ENCODE data around the gene LHB. TPM values are rescaled to one million over a fixed set of nuclear protein-coding genes. Genes with fewer than 3 reads are reported as not detected.
A peak's percentile ranks its signal among the peaks of the same experiment; 100 is the strongest.

Gene LHB
- total and polyA plus RNA-seq, 7 donors: 0.32 TPM; not detected in 6

DNA sequence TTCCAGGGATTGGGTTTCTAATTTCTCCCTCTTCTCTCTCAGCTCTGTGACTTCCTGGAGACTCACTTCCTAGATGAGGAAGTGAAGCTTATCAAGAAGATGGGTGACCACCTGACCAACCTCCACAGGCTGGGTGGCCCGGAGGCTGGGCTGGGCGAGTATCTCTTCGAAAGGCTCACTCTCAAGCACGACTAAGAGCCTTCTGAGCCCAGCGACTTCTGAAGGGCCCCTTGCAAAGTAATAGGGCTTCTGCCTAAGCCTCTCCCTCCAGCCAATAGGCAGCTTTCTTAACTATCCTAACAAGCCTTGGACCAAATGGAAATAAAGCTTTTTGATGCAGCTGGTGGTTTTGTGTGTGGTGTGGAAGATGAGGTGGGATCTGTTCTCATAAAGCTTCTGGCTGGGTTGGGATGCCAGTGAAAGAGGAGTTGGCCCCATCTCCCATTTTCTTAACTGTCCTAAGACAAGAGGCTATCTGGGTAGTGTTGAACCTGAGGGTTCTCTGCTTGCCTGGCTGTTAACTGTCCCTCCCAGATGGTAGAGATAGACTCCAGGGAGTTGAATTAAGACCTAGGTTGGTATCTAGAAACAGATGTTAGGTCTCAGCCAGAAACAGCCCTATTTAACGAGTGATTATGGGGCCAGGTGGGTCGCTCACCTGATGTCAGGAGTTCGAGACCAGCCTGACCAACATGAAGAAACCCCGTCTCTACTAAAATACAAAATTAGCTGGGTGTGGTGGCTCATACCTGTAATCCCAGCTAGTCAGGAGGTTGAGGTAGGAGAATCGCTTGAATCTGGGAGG lies 50.1 kb downstream of the LHB start:
- intact Hi-C loops (cut with DNase I): loop anchor here in 1 of 2 donors (5.0 to 10.0 kb wide), 2 partner anchors 94 to 332 kb away; partner anchors contain the start of genes DBP and PPP1R15A
- 54 to 83% (median 58%) methylated on average over 10 of the region's 10 CpGs for WGBS, 3 donors
- peak overlapping the region; percentile 94 for H3K4me3 ChIP-seq
- TF ChIP-seq, protein P1, sequence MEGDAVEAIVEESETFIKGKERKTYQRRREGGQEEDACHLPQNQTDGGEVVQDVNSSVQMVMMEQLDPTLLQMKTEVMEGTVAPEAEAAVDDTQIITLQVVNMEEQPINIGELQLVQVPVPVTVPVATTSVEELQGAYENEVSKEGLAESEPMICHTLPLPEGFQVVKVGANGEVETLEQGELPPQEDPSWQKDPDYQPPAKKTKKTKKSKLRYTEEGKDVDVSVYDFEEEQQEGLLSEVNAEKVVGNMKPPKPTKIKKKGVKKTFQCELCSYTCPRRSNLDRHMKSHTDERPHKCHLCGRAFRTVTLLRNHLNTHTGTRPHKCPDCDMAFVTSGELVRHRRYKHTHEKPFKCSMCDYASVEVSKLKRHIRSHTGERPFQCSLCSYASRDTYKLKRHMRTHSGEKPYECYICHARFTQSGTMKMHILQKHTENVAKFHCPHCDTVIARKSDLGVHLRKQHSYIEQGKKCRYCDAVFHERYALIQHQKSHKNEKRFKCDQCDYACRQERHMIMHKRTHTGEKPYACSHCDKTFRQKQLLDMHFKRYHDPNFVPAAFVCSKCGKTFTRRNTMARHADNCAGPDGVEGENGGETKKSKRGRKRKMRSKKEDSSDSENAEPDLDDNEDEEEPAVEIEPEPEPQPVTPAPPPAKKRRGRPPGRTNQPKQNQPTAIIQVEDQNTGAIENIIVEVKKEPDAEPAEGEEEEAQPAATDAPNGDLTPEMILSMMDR (IDR thresholded peaks at IDR 0.05): no peak
- peaks cover 43% of the 10 kb centered on the region for H3K4me1 ChIP-seq
- H3K9me3 ChIP-seq: no peaks in the 10 kb centered on the region
- H3K27ac ChIP-seq: peak overlapping the region; percentile 89
- H3K36me3 ChIP-seq (ENCODE audit: insufficient read depth in 1 of 2, low read depth in 1 of 2): peaks cover 0 to 47% of the 10 kb centered on the region in 2 donors
- DNase-seq (no peak), ATAC-seq (no peak)
- no peaks in the 10 kb centered on the region for H3K27me3 ChIP-seq (ENCODE audit: insufficient read depth in 3 of 3, low read length in 2 of 3)

Other genes with a start within 250 kb of the LHB start
- gene BCAT2, start 206.1 kb downstream of the LHB start, total RNA-seq: 10 to 100 TPM; 24.6 to 48.5 (median 29.9) TPM
- 10 to 100 TPM; 14.4 to 22.9 (median 20.0) TPM for gene BCAT2, start 206.1 kb downstream of the LHB start, polyA plus RNA-seq
- 1 to 10 TPM in 1 of 4 donors, under 1 TPM in 3; 0.61 to 1.2 (median 0.80) TPM for gene HSD17B14, start 180.6 kb downstream of the LHB start, total RNA-seq
- gene HSD17B14, start 180.6 kb downstream of the LHB start, polyA plus RNA-seq: under 1 TPM; 0.15 to 0.66 (median 0.29) TPM
- 10 to 100 TPM in 3 of 4 donors, 1 to 10 TPM in 1; 9.4 to 30.0 (median 20.2) TPM for gene PLEKHA4, start 148.5 kb downstream of the LHB start, total RNA-seq
- gene PLEKHA4, start 148.5 kb downstream of the LHB start, polyA plus RNA-seq: 10 to 100 TPM; 11.1 to 14.9 (median 12.3) TPM
- 10 to 100 TPM; 34.5 to 93.4 (median 41.3) TPM for gene PPP1R15A, start 144.7 kb downstream of the LHB start, total RNA-seq
- gene PPP1R15A, start 144.7 kb downstream of the LHB start, polyA plus RNA-seq: 10 to 100 TPM; 61.1 to 86.3 (median 83.7) TPM
- gene TULP2, start 118.3 kb downstream of the LHB start, total RNA-seq: under 1 TPM in 2 of 4 donors, not detected in 2; 0.13 to 0.17 TPM
- under 1 TPM in 2 of 3 donors, not detected in 1; 0.06 to 0.07 TPM for gene TULP2, start 118.3 kb downstream of the LHB start, polyA plus RNA-seq
- gene NUCB1, start 116.8 kb downstream of the LHB start, total RNA-seq: 100 to 1,000 TPM in 2 of 4 donors, 10 to 100 TPM in 2; 86.4 to 143 (median 101) TPM
- 10 to 100 TPM; 49.9 to 97.1 (median 90.7) TPM for gene NUCB1, start 116.8 kb downstream of the LHB start, polyA plus RNA-seq
- gene DHDH, start 83.4 kb downstream of the LHB start, total RNA-seq: under 1 TPM in 1 of 4 donors, not detected in 3; 0.21 TPM
- gene DHDH, start 83.4 kb downstream of the LHB start, polyA plus RNA-seq: under 1 TPM in 1 of 3 donors, not detected in 2; 0.14 TPM
- 10 to 100 TPM; 16.8 to 24.4 (median 22.0) TPM for gene BAX, start 62.2 kb downstream of the LHB start, total RNA-seq
- gene BAX, start 62.2 kb downstream of the LHB start, polyA plus RNA-seq: 10 to 100 TPM; 20.7 to 66.1 (median 35.6) TPM
- gene FTL, start 51.8 kb downstream of the LHB start, total RNA-seq: 1,000 to 10,000 TPM in 3 of 4 donors, 100 to 1,000 TPM in 1; 802 to 2,269 (median 1,158) TPM
- 1,000 to 10,000 TPM; 1,296 to 1,753 (median 1,467) TPM for gene FTL, start 51.8 kb downstream of the LHB start, polyA plus RNA-seq
- 100 to 1,000 TPM; 147 to 331 (median 238) TPM for gene GYS1, start 23.8 kb downstream of the LHB start, total RNA-seq
- 10 to 100 TPM; 30.9 to 61.3 (median 58.9) TPM for gene GYS1, start 23.8 kb downstream of the LHB start, polyA plus RNA-seq
- 10 to 100 TPM; 61.1 to 87.4 (median 81.8) TPM for gene RUVBL2, start 23.2 kb downstream of the LHB start, total RNA-seq
- gene RUVBL2, start 23.2 kb downstream of the LHB start, polyA plus RNA-seq: 10 to 100 TPM; 62.7 to 76.5 (median 69.5) TPM
- not detected for gene CGB3, start 7.2 kb upstream of the LHB start, total RNA-seq
- not detected for gene CGB3, start 7.2 kb upstream of the LHB start, polyA plus RNA-seq
- not detected for gene CGB2, start 14.8 kb upstream of the LHB start, total RNA-seq
- under 1 TPM in 1 of 3 donors, not detected in 2; 0.10 TPM for gene CGB2, start 14.8 kb upstream of the LHB start, polyA plus RNA-seq
- not detected for gene CGB1, start 19.8 kb upstream of the LHB start, total RNA-seq
- not detected for gene CGB1, start 19.8 kb upstream of the LHB start, polyA plus RNA-seq
- gene CGB5, start 26.8 kb upstream of the LHB start, total RNA-seq: not detected
- under 1 TPM in 1 of 3 donors, not detected in 2; 0.06 TPM for gene CGB5, start 26.8 kb upstream of the LHB start, polyA plus RNA-seq
- gene CGB8, start 32.0 kb upstream of the LHB start, total RNA-seq: not detected
- gene CGB8, start 32.0 kb upstream of the LHB start, polyA plus RNA-seq: not detected
- gene CGB7, start 40.7 kb upstream of the LHB start, total RNA-seq: under 1 TPM; 0.20 to 0.46 (median 0.41) TPM
- 1 to 10 TPM in 1 of 3 donors, under 1 TPM in 2; 0.52 to 1.1 (median 0.56) TPM for gene CGB7, start 40.7 kb upstream of the LHB start, polyA plus RNA-seq
- gene NTF4, start 47.7 kb upstream of the LHB start, total RNA-seq: 1 to 10 TPM; 1.8 to 6.9 (median 5.1) TPM
- 1 to 10 TPM; 5.6 to 7.4 (median 6.4) TPM for gene NTF4, start 47.7 kb upstream of the LHB start, polyA plus RNA-seq
- gene KCNA7, start 55.6 kb upstream of the LHB start, total RNA-seq: 10 to 100 TPM in 3 of 4 donors, 1 to 10 TPM in 1; 9.7 to 21.4 (median 17.2) TPM
- 10 to 100 TPM; 12.6 to 23.9 (median 17.0) TPM for gene KCNA7, start 55.6 kb upstream of the LHB start, polyA plus RNA-seq
- gene SNRNP70, start 68.4 kb upstream of the LHB start, total RNA-seq: 100 to 1,000 TPM in 3 of 4 donors, 10 to 100 TPM in 1; 89.1 to 133 (median 111) TPM
- gene SNRNP70, start 68.4 kb upstream of the LHB start, polyA plus RNA-seq: 100 to 1,000 TPM in 1 of 3 donors, 10 to 100 TPM in 2; 83.2 to 123 (median 85.3) TPM
- gene LIN7B, start 97.3 kb upstream of the LHB start, total RNA-seq: 10 to 100 TPM; 11.8 to 27.9 (median 22.3) TPM
- gene LIN7B, start 97.3 kb upstream of the LHB start, polyA plus RNA-seq: 10 to 100 TPM; 13.9 to 24.3 (median 15.8) TPM
- gene C19orf73, start 102.1 kb upstream of the LHB start, total RNA-seq: 1 to 10 TPM in 2 of 4 donors, under 1 TPM in 2; 0.54 to 1.6 (median 1.2) TPM
- 1 to 10 TPM; 1.7 to 1.9 (median 1.9) TPM for gene C19orf73, start 102.1 kb upstream of the LHB start, polyA plus RNA-seq
- 1 to 10 TPM; 1.4 to 3.8 (median 2.6) TPM for gene PPFIA3, start 102.5 kb upstream of the LHB start, total RNA-seq
- 1 to 10 TPM; 2.6 to 5.0 (median 3.2) TPM for gene PPFIA3, start 102.5 kb upstream of the LHB start, polyA plus RNA-seq
- gene HRC, start 138.3 kb upstream of the LHB start, total RNA-seq: 100 to 1,000 TPM; 250 to 405 (median 298) TPM
- gene HRC, start 138.3 kb upstream of the LHB start, polyA plus RNA-seq: 100 to 1,000 TPM in 2 of 3 donors, 10 to 100 TPM in 1; 32.9 to 160 (median 105) TPM
- gene TRPM4, start 140.7 kb upstream of the LHB start, total RNA-seq: 10 to 100 TPM in 3 of 4 donors, 1 to 10 TPM in 1; 9.5 to 20.6 (median 16.2) TPM
- 1 to 10 TPM; 6.5 to 8.7 (median 6.7) TPM for gene TRPM4, start 140.7 kb upstream of the LHB start, polyA plus RNA-seq

Data from psoas muscle (tissue), 8 donors.